Inflammatory macrophage treated with lipopolysaccharide for 1 hour (primary cell): Measurements from ENCODE around the gene SLC32A1.
A peak's percentile ranks its signal among the peaks of the same experiment; 100 is the strongest.

Source experiments
- DNase-seq, 2 donors: peaks; one replicate each; pipeline ENCODE4 v3.0.0-alpha.2; 2020 to 2022

Gene SLC32A1

GRCh38 chr20:38723848-38724625 lies at the start of gene SLC32A1:
SLC32A1 (plus strand) TSS chr20:38724486; CDS start chr20:38724725, 239 bp downstream.
- DNase-seq: no peak

- no peak for DNase-seq
Measured at GRCh38 chr20:38674765-38675133, 49.5 kb upstream of the SLC32A1 start.

GRCh38 chr20:38676576-38676975 lies 47.7 kb upstream of the SLC32A1 start:
- no peak for DNase-seq

- DNase-seq: peak in 1 of 2 donors; percentile 15
Measured at GRCh38 chr20:38680500-38681306, 43.6 kb upstream of the SLC32A1 start.

GRCh38 chr20:38685271-38685670 lies 39.0 kb upstream of the SLC32A1 start:
- no peak for DNase-seq

GRCh38 chr20:38685853-38686473 lies 38.3 kb upstream of the SLC32A1 start:
- peak in 1 of 2 donors; percentile 37 for DNase-seq

GRCh38 chr20:38692436-38693411 lies 31.6 kb upstream of the SLC32A1 start:
- DNase-seq: peak; percentile 9 to 55

- no peak for DNase-seq
Measured at GRCh38 chr20:38697306-38697705, 27.0 kb upstream of the SLC32A1 start.

- DNase-seq: no peak
Measured at GRCh38 chr20:38698541-38698940, 25.7 kb upstream of the SLC32A1 start.

- DNase-seq: no peak
Measured at GRCh38 chr20:38700141-38700540, 24.1 kb upstream of the SLC32A1 start.

- DNase-seq: no peak
Measured at GRCh38 chr20:38700926-38701325, 23.4 kb upstream of the SLC32A1 start.

GRCh38 chr20:38703526-38703925 lies 20.8 kb upstream of the SLC32A1 start:
- DNase-seq: no peak

- no peak for DNase-seq
Measured at GRCh38 chr20:38704136-38704535, 20.1 kb upstream of the SLC32A1 start.

GRCh38 chr20:38706509-38706908 lies 17.8 kb upstream of the SLC32A1 start:
- no peak for DNase-seq

GRCh38 chr20:38714308-38714707 lies 10.0 kb upstream of the SLC32A1 start:
- DNase-seq: no peak

- DNase-seq: no peak
Measured at GRCh38 chr20:38715646-38716045, 8.6 kb upstream of the SLC32A1 start.

GRCh38 chr20:38722683-38723016 lies 1.6 kb upstream of the SLC32A1 start:
- DNase-seq: no peak

GRCh38 chr20:38723017-38723847 lies 1.1 kb upstream of the SLC32A1 start:
- no peak for DNase-seq

- no peak for DNase-seq
Measured at GRCh38 chr20:38724626-38725147, 401 bp downstream of the SLC32A1 start.

GRCh38 chr20:38725148-38725901 lies 1.0 kb downstream of the SLC32A1 start:
- DNase-seq: no peak
